ENCODE measurements around the gene C4orf50. TPM values are rescaled to one million over a fixed set of nuclear protein-coding genes. Genes with fewer than 3 reads are reported as not detected.

Gene C4orf50
- polyA plus RNA-seq, 1 donor from 2014 or later: 1.6 TPM

DNA sequence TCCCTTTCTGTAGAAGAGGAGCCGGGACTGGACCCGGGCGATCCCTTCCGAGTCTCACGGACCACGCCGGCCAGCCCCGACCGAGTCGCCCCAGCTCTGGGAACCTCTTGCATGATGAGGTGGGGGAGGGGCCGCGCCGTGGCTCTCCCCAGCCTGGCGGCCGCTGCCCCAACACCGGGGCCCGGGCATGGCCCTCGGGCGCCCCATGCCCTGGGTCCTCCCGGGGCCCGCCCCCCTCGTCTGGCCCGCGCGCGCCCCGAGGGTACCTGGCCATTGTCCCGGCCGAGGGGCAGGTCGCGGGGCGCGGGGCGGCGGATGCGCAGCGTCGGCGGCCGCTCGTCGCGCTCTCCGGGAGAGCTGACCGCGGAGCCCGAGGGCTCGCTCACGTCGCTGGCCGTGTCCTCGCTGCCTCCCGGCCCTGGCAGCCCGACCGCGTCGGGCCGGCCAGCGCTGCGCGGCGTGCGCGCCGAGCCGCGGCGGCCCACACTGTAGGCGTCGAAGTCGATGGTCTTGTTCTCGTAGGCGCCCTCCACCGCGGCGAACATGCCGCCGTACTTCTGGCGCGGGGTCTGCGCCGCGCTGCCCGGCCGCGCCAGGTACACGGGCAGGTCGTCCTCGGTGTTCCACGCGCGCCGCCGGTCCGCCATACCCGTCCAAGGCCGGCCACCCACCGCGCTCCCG, 125.8 kb downstream of the C4orf50 start:
- TF ChIP-seq MXI1 (conservative IDR thresholded peaks at IDR 0.05; ENCODE audit: poor library complexity, severe bottlenecking) (peak; percentile 44), SMC3 (conservative IDR thresholded peaks at IDR 0.05; ENCODE audit: poor library complexity) (no peak)
- Histone ChIP-seq H4K20me1 (ENCODE audit: insufficient read depth) (no peaks in the 10 kb centered on the region), H3K9me2 (ENCODE audit: insufficient read depth, low read length) (no peaks in the 10 kb centered on the region), H2AFZ (ENCODE audit: low read depth, low read length) (no peak overlapping the region), H3K9ac (ENCODE audit: low read length) (peak overlapping the region; percentile 97), H3F3A (ENCODE audit: insufficient read depth, low read length, poor library complexity, severe bottlenecking) (no peaks in the 10 kb centered on the region), H3K4me3 (ENCODE audit: low read length) (peak overlapping the region; percentile 87), H3K27ac (ENCODE audit: low read length) (peak overlapping the region; percentile 95), H3K27me3 (ENCODE audit: insufficient read depth, low read depth, low read length) (no peaks in the 10 kb centered on the region), H3K4me2 (ENCODE audit: low read length) (peak overlapping the region; percentile 81), H3K36me3 (ENCODE audit: insufficient read depth, low read length) (no peaks in the 10 kb centered on the region), H3K9me3 (ENCODE audit: low read length) (no peaks in the 10 kb centered on the region), H3K79me2 (replicated peaks; ENCODE audit: insufficient read depth, low read length) (peaks cover 44% of the 10 kb centered on the region)

DNA sequence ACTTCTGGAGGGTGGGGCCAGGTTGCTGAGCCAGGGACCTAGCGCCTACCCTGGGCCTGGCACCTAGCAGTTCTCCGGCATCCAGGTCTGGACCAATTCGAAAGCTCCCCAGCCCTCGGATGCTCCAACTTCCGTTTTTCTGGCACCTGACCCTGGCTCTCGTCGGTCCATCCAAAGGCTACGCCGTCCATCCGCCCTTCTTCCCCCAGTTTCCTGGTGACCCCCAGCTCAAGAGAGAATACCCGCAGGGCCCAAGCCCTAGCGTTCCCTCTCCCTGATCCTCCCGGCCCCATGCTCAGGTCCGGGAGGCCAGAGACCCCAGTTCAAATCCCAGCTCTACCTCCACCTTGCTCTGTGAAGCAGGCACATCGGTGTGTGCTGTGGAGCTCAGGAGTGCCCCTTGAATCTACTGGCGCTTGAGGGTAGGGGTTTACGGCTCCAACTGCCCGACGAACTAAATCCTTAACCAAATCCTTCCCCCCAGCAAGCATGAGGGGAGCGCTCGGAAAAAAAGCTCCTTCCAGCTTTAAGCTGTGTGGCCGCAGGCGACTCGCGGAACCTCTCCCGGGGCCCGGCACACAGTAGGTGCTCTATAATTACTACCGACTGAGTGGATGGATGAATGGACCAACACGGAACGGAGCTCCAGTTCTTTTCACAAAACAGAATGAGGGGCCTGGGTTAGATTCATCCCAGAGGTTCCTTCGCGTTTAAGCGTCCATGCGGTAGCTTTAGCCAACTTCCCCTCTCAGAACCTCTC, 126.5 kb downstream of the C4orf50 start:
- TF ChIP-seq EP300 (conservative IDR thresholded peaks at IDR 0.05; ENCODE audit: poor library complexity, severe bottlenecking): no peak
- no peak for TF ChIP-seq TAF1 (IDR thresholded peaks at IDR 0.05; ENCODE audit: low read depth)
- TF ChIP-seq SMC3 (conservative IDR thresholded peaks at IDR 0.05; ENCODE audit: poor library complexity): no peak
- no peak for TF ChIP-seq EZH2 (IDR thresholded peaks at IDR 0.05; ENCODE audit: borderline replicate concordance, insufficient read depth, low read length, poor library complexity, severe bottlenecking)
- TF ChIP-seq REST (IDR thresholded peaks at IDR 0.05; ENCODE audit: borderline replicate concordance): no peak
- TF ChIP-seq POLR2AphosphoS5 (IDR thresholded peaks at IDR 0.05): no peak
- no peak for TF ChIP-seq CTCF (IDR thresholded peaks at IDR 0.05; ENCODE audit: poor library complexity, severe bottlenecking)
- TF ChIP-seq MXI1 (conservative IDR thresholded peaks at IDR 0.05; ENCODE audit: poor library complexity, severe bottlenecking): no peak
- TF ChIP-seq RAD21 (conservative IDR thresholded peaks at IDR 0.05): no peak
- Histone ChIP-seq H4K20me1 (ENCODE audit: insufficient read depth) (peaks cover 1% of the 10 kb centered on the region), H3K4me3 (ENCODE audit: low read length) (peak overlapping the region; percentile 87), H3K4me2 (ENCODE audit: low read length) (peak overlapping the region; percentile 81), H3K9ac (ENCODE audit: low read length) (peak overlapping the region; percentile 97), H3F3A (ENCODE audit: insufficient read depth, low read length, poor library complexity, severe bottlenecking) (no peaks in the 10 kb centered on the region), H3K79me2 (replicated peaks; ENCODE audit: insufficient read depth, low read length) (peaks cover 51% of the 10 kb centered on the region), H2AFZ (ENCODE audit: low read depth, low read length) (no peak overlapping the region), H3K27me3 (ENCODE audit: insufficient read depth, low read depth, low read length) (no peaks in the 10 kb centered on the region), H3K27ac (ENCODE audit: low read length) (peak overlapping the region; percentile 95), H3K9me2 (ENCODE audit: insufficient read depth, low read length) (no peaks in the 10 kb centered on the region), H3K9me3 (ENCODE audit: low read length) (no peaks in the 10 kb centered on the region), H3K36me3 (ENCODE audit: insufficient read depth, low read length) (no peaks in the 10 kb centered on the region)
